ENCODE results near the gene SULT1C4.

DNA sequence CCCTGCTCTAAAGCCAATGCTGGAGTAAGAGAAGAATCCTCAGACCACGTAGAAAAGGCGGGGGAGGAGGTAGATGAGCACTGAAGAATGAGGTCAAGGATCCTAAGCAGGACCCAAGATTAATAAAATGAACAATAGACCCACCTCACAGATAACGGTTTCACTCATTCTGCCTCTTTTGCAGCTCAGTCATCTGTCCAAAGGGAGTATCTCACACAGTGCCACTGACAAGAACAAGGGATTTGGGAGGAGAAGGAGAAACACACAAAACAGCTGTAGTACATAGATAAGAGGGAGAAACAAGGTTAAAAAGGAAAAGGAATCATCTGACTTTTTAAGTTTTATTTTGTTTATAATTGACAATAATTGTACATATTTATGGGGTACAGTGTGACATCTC, 30.9 kb upstream of the SULT1C4 start:
- no peak for TF ChIP-seq POLR2AphosphoS5 (IDR thresholded peaks at IDR 0.05; ENCODE audit: low read depth, low read length)
- TF ChIP-seq, protein P1, sequence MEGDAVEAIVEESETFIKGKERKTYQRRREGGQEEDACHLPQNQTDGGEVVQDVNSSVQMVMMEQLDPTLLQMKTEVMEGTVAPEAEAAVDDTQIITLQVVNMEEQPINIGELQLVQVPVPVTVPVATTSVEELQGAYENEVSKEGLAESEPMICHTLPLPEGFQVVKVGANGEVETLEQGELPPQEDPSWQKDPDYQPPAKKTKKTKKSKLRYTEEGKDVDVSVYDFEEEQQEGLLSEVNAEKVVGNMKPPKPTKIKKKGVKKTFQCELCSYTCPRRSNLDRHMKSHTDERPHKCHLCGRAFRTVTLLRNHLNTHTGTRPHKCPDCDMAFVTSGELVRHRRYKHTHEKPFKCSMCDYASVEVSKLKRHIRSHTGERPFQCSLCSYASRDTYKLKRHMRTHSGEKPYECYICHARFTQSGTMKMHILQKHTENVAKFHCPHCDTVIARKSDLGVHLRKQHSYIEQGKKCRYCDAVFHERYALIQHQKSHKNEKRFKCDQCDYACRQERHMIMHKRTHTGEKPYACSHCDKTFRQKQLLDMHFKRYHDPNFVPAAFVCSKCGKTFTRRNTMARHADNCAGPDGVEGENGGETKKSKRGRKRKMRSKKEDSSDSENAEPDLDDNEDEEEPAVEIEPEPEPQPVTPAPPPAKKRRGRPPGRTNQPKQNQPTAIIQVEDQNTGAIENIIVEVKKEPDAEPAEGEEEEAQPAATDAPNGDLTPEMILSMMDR (IDR thresholded peaks at IDR 0.05): no peak
- TF ChIP-seq, protein P2, sequence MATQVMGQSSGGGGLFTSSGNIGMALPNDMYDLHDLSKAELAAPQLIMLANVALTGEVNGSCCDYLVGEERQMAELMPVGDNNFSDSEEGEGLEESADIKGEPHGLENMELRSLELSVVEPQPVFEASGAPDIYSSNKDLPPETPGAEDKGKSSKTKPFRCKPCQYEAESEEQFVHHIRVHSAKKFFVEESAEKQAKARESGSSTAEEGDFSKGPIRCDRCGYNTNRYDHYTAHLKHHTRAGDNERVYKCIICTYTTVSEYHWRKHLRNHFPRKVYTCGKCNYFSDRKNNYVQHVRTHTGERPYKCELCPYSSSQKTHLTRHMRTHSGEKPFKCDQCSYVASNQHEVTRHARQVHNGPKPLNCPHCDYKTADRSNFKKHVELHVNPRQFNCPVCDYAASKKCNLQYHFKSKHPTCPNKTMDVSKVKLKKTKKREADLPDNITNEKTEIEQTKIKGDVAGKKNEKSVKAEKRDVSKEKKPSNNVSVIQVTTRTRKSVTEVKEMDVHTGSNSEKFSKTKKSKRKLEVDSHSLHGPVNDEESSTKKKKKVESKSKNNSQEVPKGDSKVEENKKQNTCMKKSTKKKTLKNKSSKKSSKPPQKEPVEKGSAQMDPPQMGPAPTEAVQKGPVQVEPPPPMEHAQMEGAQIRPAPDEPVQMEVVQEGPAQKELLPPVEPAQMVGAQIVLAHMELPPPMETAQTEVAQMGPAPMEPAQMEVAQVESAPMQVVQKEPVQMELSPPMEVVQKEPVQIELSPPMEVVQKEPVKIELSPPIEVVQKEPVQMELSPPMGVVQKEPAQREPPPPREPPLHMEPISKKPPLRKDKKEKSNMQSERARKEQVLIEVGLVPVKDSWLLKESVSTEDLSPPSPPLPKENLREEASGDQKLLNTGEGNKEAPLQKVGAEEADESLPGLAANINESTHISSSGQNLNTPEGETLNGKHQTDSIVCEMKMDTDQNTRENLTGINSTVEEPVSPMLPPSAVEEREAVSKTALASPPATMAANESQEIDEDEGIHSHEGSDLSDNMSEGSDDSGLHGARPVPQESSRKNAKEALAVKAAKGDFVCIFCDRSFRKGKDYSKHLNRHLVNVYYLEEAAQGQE (IDR thresholded peaks at IDR 0.05; ENCODE audit: insufficient read depth in 1 of 2, low read depth in 2 of 2, low read length in 1 of 2): no peak
- no peak for TF ChIP-seq SIN3A (IDR thresholded peaks at IDR 0.05; ENCODE audit: borderline replicate concordance, insufficient read depth, low read depth, low read length)
- TF ChIP-seq TCF7L2 (IDR thresholded peaks at IDR 0.05; ENCODE audit: low read depth, low read length): no peak

Measured in Panc1 (cell line).